NCI-H1092 treated with DMSO at 0.1 percent for 48 hours (cell line): Measurements from ENCODE around the gene ARF3.
"Not testable (repeated sequence)": the region's sequence is repeated elsewhere in the genome, so short reads cannot be mapped to it uniquely, and the experiment has no call there.

Source experiments
- DNase-seq: peaks from one replicate; lab custom pipeline; 2025; lab: John Stamatoyannopoulos, UW

ARF3 gene

GRCh38 chr12:48929551-48929950 is 27.7 kb downstream of the ARF3 start:
- DNase-seq, result no peak

- DNase-seq, result no peak
These were observed 30.0 kb downstream of the ARF3 start for GRCh38 chr12:48927261-48927660.

DNA sequence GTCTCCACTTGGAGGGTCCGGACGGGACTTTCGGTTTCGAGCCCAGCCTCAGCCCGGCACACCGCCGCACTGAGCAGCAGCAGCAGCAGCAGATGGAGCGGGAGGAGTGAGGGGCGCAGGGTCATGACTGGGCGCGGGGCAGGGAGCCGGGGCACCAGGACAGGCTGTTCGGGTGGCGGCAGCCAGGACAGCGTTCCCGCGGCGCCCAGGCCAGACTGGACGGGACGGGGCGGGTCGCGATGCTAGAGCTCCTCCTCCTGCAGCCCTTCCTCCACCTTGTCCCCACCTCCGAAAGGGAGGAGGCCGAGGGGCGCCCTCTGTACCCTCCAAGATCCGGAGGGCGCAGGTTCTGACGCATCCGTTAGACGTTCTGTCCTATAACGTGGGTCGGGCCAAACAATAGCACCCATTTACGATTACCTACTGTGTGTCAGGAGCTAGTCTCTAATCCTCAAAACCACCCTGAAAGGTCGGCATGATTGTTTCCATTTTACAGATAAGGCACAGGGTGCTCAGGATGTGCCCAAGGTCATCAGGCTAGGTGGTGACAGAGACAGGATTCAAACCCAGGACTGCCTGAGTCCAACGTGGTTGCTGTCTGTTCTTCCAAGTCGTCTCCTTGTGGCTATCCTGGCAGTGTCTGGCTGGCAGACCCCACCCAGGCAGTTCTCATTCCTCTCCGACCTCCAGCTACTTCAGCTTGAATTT is 31.8 kb downstream of the ARF3 start, which contains the start of gene FKBP11:
Gene FKBP11 (minus strand): TSS at position 189 of the 708 bp plus-strand sequence. CDS start 64 bp downstream, at position 125.
- DNase-seq, result no peak

DNA sequence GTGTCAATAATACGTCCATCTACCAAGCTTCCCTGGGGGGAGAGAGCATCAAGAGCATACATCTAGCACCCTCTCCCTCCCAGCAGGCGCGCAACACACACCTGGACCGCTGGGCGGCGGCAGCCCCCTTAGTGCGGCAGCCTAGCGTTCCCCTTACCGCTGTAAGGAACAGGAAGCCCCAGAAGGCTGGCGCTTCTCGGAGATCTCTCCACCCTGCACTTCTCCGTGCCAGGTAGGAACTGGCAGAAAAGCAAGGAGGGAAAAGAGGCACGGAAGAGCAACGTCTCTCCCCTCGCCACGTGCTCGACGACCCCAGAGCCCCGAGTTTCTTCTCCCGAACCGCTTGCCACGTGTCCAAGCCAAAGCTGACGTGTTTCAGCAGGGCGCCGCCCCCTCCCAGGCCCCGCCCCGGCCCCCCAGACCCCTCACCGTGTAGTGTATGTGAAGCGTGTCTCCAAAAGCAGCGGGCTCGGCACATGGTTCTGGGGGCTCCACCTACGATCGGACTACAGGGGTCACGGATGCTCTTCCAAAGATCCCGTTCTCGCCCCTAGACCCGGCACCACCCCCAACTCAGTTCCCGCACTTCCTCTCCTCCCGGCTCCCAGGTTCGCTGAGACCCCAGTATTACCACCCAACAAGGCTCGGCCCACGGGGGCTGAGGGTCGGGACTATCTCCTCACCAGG is 32.5 kb downstream of the ARF3 start:
- DNase-seq, result peak; percentile 31

GRCh38 chr12:48923117-48923516 is 34.2 kb downstream of the ARF3 start:
- no peak for DNase-seq

DNA sequence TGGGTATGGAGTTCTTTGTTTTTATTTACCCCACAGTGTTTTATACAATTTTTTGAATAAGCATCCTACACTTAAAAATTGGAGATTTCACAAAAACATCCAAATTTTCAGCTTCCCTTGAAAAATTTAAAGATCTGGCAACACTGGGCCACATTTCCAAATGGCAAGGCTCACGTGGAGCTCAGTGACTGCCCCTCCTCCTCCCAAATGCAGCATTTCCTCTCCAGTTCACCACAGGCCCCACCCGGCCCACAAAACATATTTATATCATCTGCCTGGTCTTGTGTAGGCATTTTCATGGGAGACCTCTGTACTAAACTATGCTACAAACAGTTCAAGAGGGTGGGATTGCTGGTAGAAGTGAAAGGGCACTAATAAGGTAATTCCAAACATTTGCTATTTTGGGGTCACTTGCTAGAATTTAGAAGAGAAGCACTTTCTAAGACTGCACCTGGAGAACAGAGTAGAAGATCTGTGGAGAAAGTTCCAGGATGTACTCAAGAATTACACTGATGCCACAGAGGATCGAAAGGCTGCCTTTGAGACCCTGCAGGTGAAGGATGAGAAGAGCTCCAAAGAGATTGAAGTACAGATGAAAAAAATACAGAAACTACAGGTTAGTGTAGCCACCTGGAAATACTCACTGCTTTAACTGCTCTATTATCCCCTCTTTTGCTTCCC is 39.3 kb downstream of the ARF3 start:
- no peak for DNase-seq

GRCh38 chr12:48910196-48910595 is 47.1 kb downstream of the ARF3 start:
- no peak for DNase-seq

DNA sequence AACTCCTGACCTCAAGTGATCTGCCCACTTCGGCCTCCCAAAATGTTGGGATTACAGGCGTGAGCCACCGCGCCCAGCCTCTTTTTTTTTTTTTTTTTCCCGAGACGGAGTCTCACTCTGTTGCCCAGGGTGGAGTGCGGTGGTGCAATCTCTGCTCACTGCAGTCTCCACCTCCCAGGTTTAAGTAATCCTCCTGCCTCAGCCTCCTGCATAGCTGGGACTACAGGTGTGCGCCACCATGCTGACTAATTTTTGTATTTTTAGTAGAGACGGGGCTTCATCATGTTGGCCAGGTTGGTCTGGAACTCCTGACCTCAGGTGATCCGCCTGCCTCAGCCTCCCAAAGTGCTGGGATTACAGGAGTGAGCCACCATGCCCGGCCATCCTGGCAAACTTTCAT is 47.6 kb downstream of the ARF3 start:
- not testable (repeated sequence) for DNase-seq

GRCh38 chr12:48907245-48907644 is 50.0 kb downstream of the ARF3 start:
- no peak for DNase-seq

DNA sequence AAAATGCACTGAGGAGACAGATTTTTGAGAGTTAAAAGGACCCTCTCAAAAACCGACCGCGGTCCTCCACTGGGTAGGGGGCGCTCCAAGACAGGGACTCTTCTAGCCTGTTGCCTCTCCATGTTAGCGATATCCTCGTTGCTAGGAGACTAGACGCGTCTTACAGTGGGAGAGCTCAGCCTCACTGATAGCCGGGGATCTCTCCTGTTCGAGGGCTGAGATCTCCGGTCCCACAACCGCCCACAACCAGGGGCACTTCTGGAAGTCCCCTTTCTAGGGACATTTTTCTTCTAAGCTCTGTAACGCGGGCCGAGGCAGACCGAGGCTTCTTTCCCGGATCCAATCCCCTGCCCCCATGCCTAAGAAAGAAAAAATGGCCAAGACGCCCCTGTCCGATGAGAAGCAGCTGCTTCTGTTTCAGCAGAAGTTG is 53.3 kb downstream of the ARF3 start:
- peak; percentile 64 for DNase-seq

- DNase-seq, result no peak
These were observed 53.8 kb downstream of the ARF3 start for GRCh38 chr12:48903363-48903981.

- no peak for DNase-seq
These were observed 56.0 kb downstream of the ARF3 start for GRCh38 chr12:48901278-48901677.

DNA sequence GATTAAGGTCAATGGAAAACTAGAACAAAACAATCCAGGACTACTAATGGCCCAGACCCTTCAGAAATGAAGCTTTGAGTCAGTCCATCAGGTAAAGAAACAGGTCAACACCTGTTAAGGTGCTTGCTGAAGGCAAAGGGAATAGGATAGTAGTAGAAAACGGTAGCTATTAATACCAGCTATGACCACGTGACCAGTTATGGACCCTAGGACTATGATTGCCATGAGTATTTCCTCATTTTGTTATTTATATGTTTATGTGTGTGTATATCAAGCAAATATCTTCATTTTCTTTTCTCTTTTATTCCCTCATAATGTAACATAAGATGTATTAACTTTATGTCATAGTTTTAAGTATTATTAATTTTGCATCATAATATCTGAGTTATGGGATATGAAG is 57.6 kb downstream of the ARF3 start:
- DNase-seq, result no peak

- DNase-seq, result no peak
These were observed 63.0 kb downstream of the ARF3 start for GRCh38 chr12:48894271-48894670.

GRCh38 chr12:48890657-48891418 is 66.4 kb downstream of the ARF3 start:
- peak; percentile 31 for DNase-seq

DNA sequence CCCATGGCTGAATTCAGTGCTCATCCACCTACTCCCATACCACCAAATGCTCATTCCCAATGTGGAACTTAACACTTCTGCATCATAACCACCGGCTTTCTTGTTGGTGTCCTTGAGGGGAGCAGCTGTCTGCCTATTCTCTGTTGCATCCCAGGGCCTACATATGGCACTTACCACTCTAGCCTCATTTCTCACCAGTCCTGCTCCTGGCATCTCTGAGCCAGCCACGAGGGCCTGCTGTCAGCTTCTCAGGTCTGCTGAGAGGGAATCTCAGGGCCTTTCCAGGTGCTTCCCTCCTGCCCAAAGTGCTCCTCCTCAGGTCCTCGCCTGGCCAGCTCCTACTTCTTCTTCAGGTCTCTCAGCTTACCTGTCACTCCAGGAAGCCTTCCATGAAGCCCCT is 67.6 kb downstream of the ARF3 start:
- DNase-seq, result no peak
